Activated T-cell treated with anti-CD3 and anti-CD28 coated beads, Interleukin-2, amount 50 U/mL, for 24 hours (primary cell): Measurements from ENCODE around the gene GPR119.
"Not testable (repeated sequence)": the region's sequence is repeated elsewhere in the genome, so short reads cannot be mapped to it uniquely, and the experiment has no call there.

Experiments used
- DNase-seq: peaks from one replicate; pipeline ENCODE4 v3.0.0-alpha.2; 2020
- H3K27ac Mint-ChIP-seq: 2 replicates; pipeline ENCODE4 v1.8.0; 2020; ENCODE audit warnings: mild to moderate bottlenecking, mixed read lengths
- H3K27me3 Mint-ChIP-seq: 2 replicates; pipeline ENCODE4 v1.8.0; 2020; ENCODE audit warnings: mixed read lengths
- H3K36me3 Mint-ChIP-seq: 2 replicates; pipeline ENCODE4 v1.8.0; 2020; ENCODE audit warnings: low read depth, mixed read lengths
- H3K4me1 Mint-ChIP-seq: 2 replicates; pipeline ENCODE4 v1.8.0; 2020; ENCODE audit warnings: low read depth, mixed read lengths
- H3K4me3 Mint-ChIP-seq: 2 replicates; pipeline ENCODE4 v1.8.0; 2020; ENCODE audit warnings: mild to moderate bottlenecking, moderate library complexity, mixed read lengths
- H3K9me3 Mint-ChIP-seq: 2 replicates; pipeline ENCODE4 v1.8.0; 2020; ENCODE audit warnings: mixed read lengths

The GPR119 gene

DNA sequence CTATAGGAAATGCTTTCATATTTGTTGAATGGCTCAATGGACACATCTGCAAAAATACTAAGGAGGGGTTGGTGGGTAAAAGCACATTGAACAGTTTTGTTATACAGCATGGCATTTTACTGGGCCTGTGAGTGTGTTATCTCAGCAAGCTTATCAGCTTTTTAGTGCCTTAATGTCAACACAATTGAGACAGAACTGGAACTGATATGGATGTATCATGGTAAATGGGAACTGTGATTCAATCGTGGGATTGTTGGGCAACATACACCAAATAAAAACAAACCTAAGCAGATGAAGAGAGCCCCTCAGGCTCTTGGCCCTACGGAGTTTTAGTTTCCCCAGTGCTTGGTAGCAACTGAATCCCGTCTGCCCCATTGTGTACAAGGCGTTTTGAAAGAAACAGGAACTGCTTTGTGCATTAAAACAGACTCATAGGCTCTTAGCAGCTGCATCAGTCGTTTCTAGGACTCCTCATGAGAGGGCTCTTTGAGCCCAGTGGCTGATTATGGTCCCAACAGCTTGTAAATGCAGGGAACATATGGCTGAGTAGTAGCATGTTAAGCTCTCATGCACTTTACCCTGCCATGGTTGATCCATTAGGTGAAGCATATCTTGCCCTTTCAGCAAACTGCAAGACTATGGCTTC lies 7.3 kb downstream of the GPR119 start:
- Mint-ChIP-seq H3K27ac (no peak overlapping the region), H3K4me3 (no peak overlapping the region), H3K27me3 (peaks cover 11% of the 10 kb centered on the region), H3K9me3 (no peaks in the 10 kb centered on the region), H3K36me3 (no peaks in the 10 kb centered on the region), H3K4me1 (no peaks in the 10 kb centered on the region)
- no peak for DNase-seq

DNA sequence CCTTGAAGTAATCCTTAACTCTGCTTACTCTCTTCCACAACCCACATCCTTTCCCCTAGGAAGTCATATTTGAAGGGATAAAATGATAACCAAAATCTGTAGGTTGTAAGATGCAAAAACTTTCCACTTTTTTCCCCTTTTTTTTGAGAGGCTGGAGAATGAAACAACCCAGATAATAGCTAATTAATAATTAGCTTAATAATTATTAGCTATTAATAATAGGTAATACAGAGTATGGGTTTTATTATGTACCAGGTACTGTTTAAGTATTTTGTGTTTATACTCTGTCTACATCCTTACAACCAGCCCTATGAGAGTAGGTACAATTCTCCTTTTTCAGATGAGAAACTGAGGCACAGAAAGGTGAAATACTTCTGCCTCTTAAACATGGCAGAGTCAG lies 9.4 kb downstream of the GPR119 start:
- Mint-ChIP-seq H3K27ac (no peak overlapping the region), H3K4me3 (no peak overlapping the region), H3K36me3 (peaks cover 11% of the 10 kb centered on the region), H3K4me1 (no peaks in the 10 kb centered on the region), H3K27me3 (peaks cover 2% of the 10 kb centered on the region), H3K9me3 (no peaks in the 10 kb centered on the region)
- no peak for DNase-seq

DNA sequence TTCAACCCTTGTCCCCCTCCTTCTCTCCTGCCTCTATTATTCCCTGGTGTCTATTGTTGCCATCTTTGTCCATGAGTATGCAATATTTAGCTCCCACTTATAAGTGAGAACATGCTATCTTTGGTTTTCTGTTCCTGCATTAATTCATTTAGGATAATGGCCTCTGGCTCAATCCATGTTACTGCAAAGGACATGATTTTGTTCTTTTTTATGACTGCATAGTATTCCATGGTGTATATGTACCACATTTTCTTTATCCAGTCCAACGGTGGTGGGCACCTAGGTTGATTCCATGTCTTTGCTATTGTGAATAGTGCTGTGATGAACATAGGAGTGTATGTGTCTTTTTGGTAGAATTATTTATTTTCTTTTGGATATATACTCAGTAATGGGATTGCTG lies 33.4 kb downstream of the GPR119 start:
- not testable (repeated sequence) for H3K27ac Mint-ChIP-seq, H3K4me3 Mint-ChIP-seq, DNase-seq, H3K4me1 Mint-ChIP-seq, H3K9me3 Mint-ChIP-seq, H3K27me3 Mint-ChIP-seq
- H3K36me3 Mint-ChIP-seq = peaks cover 23% of the 10 kb centered on the region

DNA sequence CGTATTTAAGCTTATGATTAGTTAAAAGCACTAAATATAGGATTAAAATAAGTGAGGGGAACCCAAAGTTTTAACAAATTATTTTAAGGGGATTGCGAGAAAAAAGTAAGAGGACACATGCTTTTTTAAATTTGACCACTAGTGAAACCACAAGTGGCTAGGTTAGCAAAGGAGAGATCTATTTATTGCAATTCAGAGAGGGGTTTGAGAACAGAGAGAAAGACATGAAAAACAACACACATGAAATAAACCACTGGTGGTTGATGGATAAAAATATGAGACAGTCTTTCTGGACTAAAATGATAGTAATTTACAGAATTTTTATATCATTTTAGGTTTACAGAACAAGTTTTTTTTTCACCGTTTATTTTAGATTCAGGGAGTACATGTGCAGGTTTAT lies 33.9 kb downstream of the GPR119 start:
- Mint-ChIP-seq H3K9me3 (no peaks in the 10 kb centered on the region), H3K27ac (no peak overlapping the region), H3K4me1 (no peaks in the 10 kb centered on the region), H3K4me3 (no peak overlapping the region), H3K27me3 (peaks cover 3% of the 10 kb centered on the region), H3K36me3 (peaks cover 23% of the 10 kb centered on the region)
- no peak for DNase-seq

DNA sequence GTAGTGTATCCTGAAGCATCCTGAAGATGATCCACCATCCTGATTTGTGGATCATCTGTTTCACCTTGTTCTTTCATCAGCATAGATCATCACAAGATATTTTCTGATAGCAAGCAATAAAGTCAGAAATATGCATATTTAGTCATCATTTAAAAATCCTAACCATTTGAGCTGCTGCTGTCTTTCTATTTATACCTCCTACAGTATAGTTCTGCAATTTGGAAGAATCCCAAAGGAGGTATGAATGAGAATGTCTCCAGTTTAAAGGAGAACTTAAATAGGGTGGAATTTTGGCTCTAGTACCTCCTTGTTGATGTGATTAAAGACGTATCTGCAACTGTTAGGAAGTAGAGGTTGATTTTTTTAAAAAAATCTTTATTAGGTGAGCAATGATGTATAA lies 38.2 kb downstream of the GPR119 start:
- Mint-ChIP-seq H3K9me3 (no peaks in the 10 kb centered on the region), H3K4me3 (no peak overlapping the region), H3K36me3 (peaks cover 16% of the 10 kb centered on the region), H3K27ac (no peak overlapping the region), H3K4me1 (no peaks in the 10 kb centered on the region), H3K27me3 (peaks cover 3% of the 10 kb centered on the region)
- DNase-seq = no peak

DNA sequence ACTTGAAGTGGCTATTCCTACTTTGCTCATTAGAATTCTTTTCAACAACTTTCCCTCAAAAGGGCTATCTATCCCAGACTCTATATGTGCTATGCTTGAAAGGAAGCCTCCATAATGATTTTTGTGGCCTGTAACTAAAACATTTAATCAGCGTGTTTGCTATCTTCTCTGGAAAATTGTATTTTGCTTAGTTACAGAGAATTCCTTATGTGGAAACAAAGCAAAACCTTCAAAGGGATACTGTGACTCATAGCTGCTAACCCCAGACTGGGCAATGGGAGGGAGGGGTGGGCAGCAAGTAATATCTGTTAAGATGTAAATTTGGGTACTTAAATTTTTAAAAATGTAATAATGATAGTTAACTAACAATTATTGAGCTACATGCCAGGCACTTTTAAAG lies 42.1 kb downstream of the GPR119 start:
- Mint-ChIP-seq H3K27ac (no peak overlapping the region), H3K36me3 (peaks cover 6% of the 10 kb centered on the region), H3K27me3 (peaks cover 3% of the 10 kb centered on the region), H3K4me3 (no peak overlapping the region), H3K9me3 (no peaks in the 10 kb centered on the region), H3K4me1 (peaks cover 15% of the 10 kb centered on the region)
- DNase-seq = no peak

DNA sequence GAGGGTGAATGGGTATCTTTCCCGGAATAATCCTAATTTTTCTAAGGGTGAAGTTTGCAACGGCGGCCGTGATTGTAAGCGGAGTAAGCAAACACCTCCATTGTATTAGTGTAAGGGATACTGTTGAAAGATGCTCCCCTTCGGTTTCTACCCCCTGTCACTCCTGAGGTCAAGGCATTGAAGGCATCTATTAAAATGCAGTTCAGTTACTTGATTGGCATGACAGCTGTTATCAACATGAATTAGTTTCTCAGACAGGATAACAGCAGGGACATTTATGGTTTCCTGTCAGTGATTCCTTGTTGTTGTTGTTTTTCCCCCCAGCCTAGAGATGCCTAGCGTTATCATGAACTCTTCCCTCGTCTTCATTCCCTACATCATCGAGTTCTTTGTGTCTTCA lies 45.2 kb downstream of the GPR119 start:
- Mint-ChIP-seq H3K4me3 (peak overlapping the region; percentile 88), H3K9me3 (no peaks in the 10 kb centered on the region), H3K4me1 (peaks cover 15% of the 10 kb centered on the region), H3K27me3 (peaks cover 3% of the 10 kb centered on the region), H3K36me3 (peaks cover 6% of the 10 kb centered on the region), H3K27ac (peak overlapping the region; percentile 85)
- DNase-seq = no peak

DNA sequence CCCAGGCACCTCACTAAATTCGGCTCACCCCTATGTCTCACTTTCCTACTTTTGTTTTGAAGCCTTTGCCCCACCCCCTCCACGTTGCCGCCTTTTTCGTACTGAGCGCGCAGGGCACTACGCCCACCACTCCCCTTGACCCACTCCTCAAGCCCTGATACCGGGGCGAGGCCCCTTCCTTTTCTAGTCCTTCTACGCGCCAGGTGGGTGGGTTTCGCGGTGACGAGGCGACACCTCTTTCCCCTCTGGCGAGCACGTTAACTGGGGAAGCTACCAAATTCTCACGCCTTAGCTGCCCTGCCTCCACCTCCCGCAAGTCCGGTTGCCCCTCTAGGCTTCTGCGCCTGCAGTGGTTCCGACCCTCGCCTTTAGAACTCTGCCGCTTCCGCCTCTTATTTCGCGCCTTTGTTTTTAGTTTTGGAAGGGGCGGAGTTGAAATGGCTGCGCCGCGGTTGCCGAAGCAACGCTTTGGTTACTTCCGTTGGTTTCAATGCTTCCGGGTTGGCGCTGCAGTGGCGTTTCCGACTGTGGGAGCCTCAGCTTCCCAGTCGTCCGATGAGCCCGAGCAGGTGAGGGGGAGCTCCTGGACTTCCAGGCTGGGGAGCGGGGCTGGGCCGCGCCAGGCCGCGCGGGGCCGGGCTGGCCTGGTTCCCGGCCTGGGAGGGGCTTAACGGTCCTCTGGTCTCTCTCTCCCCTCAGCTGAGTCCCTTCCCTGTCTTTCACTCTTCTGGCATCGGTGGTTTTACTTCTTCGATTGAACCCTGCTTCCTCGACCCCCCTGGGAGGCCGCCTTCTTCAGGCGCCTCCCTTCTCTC lies 45.9 kb downstream of the GPR119 start, which contains the start of gene SLC25A14:
TSS of gene SLC25A14 (plus strand) at position 512 of the 815 bp plus-strand sequence. CDS start 360 bp downstream, outside the sequence.
- Mint-ChIP-seq H3K9me3 (no peaks in the 10 kb centered on the region), H3K4me3 (peak within 1 kb of the TSS; percentile 88), H3K4me1 (peaks cover 15% of the 10 kb centered on the region), H3K27ac (peak within 1 kb of the TSS; percentile 93), H3K36me3 (peaks cover 6% of the 10 kb centered on the region), H3K27me3 (peaks cover 3% of the 10 kb centered on the region)
- DNase-seq = peak; percentile 73

DNA sequence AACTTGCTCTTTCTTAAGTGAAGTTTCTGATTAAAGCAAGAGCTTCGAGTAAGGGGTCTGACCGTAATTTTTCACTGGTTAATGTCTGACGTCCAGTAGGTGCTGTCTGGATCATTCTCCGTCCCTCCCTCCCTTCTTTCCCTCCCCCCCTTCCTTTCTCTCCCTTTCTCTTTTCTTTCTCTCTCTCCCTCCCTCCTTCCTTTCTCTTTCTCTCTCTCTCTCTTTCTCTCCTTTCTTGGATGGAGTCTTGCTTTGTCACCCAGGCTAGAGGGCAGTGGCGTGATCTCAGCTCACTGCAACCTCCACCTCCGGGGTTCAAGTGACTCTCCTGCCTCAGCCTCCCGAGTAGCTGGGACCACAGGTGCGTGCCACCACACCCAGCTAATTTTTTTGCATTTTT lies 46.6 kb downstream of the GPR119 start:
- H3K4me1 Mint-ChIP-seq = peaks cover 15% of the 10 kb centered on the region
- H3K36me3 Mint-ChIP-seq, H3K9me3 Mint-ChIP-seq, DNase-seq, H3K27me3 Mint-ChIP-seq: not testable (repeated sequence)
- peak overlapping the region; percentile 88 for H3K4me3 Mint-ChIP-seq
- H3K27ac Mint-ChIP-seq = peak overlapping the region; percentile 93

DNA sequence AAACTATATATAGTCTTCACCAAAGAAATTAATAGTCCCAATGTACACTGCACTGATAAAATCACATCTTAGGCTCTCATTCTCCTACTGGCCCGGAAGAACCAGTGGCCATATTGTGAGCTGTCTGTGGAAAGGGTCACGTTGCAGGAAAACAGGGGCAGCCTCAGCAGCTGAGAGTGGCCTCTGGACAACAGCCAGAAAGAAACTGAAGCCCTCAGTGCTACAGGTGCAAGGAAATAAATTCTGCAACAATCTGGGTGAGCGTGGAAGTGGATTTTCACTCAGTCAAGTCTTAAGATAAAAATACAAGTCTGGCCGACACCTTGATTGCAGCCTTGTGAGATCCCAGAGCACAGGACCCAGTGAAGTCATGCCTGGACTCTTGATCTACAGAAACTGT lies 48.9 kb downstream of the GPR119 start:
- no peaks in the 10 kb centered on the region for H3K9me3 Mint-ChIP-seq
- peaks cover 15% of the 10 kb centered on the region for H3K27me3 Mint-ChIP-seq
- DNase-seq = no peak
- peaks cover 6% of the 10 kb centered on the region for H3K36me3 Mint-ChIP-seq
- H3K4me1 Mint-ChIP-seq = peaks cover 15% of the 10 kb centered on the region
- no peak overlapping the region for H3K27ac Mint-ChIP-seq
- no peak overlapping the region for H3K4me3 Mint-ChIP-seq
